ENCODE data around the gene AMPH.

The AMPH gene

GRCh38 chr7:38504684-38505083 lies 126.5 kb downstream of the AMPH start:
- CTCF ChIA-PET, result no interaction called here
- WGBS (ENCODE audit: insufficient coverage), result 82% methylated on average over 2 of the region's 2 CpGs
- POLR2A ChIA-PET, result no interaction called here

GRCh38 chr7:38502848-38503247 lies 128.3 kb downstream of the AMPH start:
- peaks cover 0 to 4% (median 0%) of the 10 kb centered on the region in 5 experiments for H3K27me3 ChIP-seq (replicated peaks in 2 of 5; ENCODE audit: control insufficient read depth in 4 of 5, insufficient read depth in 5 of 5, low read length in 4 of 5)
- no peak overlapping the region for H3K27ac ChIP-seq (ENCODE audit: insufficient read depth in 1 of 2, low read depth in 1 of 2, low read length in 2 of 2, poor library complexity in 1 of 2, severe bottlenecking in 2 of 2)
- no peaks in the 10 kb centered on the region for H3K36me3 ChIP-seq (ENCODE audit: control insufficient read depth in 4 of 4, insufficient read depth in 4 of 4, low read length in 3 of 4)
- CTCF ChIA-PET, result no interaction called here
- no peak overlapping the region for H3K4me3 ChIP-seq (ENCODE audit: control insufficient read depth in 1 of 7, extremely low read depth in 1 of 7, insufficient read depth in 4 of 7, low read depth in 2 of 7, low read length in 6 of 7)
- no peaks in the 10 kb centered on the region for H3K4me1 ChIP-seq (ENCODE audit: control extremely low read depth in 1 of 4, control insufficient read depth in 4 of 4, insufficient read depth in 4 of 4, low read length in 3 of 4)
- POLR2A ChIA-PET, result no interaction called here
- H3K9me3 ChIP-seq (ENCODE audit: control extremely low read depth in 1 of 5, control insufficient read depth in 4 of 5, insufficient read depth in 2 of 5, low read depth in 1 of 5, low read length in 4 of 5), result no peaks in the 10 kb centered on the region
- no peak for DNase-seq
- 95% methylated on average over 5 of the region's 6 CpGs for WGBS (ENCODE audit: insufficient coverage)

More at GRCh38 chr7:38504684-38505083, 126.5 kb downstream of the AMPH start:
- H3K4me1 ChIP-seq (ENCODE audit: control extremely low read depth in 1 of 4, control insufficient read depth in 4 of 4, insufficient read depth in 4 of 4, low read length in 3 of 4), result no peaks in the 10 kb centered on the region
- H3K36me3 ChIP-seq (ENCODE audit: control insufficient read depth in 4 of 4, insufficient read depth in 4 of 4, low read length in 3 of 4), result no peaks in the 10 kb centered on the region
- H3K27ac ChIP-seq (ENCODE audit: insufficient read depth in 1 of 2, low read depth in 1 of 2, low read length in 2 of 2, poor library complexity in 1 of 2, severe bottlenecking in 2 of 2), result no peak overlapping the region
- no peak overlapping the region for H3K4me3 ChIP-seq (ENCODE audit: control insufficient read depth in 1 of 7, extremely low read depth in 1 of 7, insufficient read depth in 4 of 7, low read depth in 2 of 7, low read length in 6 of 7)
- no peak for DNase-seq
- no peaks in the 10 kb centered on the region for H3K9me3 ChIP-seq (ENCODE audit: control extremely low read depth in 1 of 5, control insufficient read depth in 4 of 5, insufficient read depth in 2 of 5, low read depth in 1 of 5, low read length in 4 of 5)
- H3K27me3 ChIP-seq (replicated peaks in 2 of 5; ENCODE audit: control insufficient read depth in 4 of 5, insufficient read depth in 5 of 5, low read length in 4 of 5), result peaks cover 0 to 4% (median 0%) of the 10 kb centered on the region in 5 experiments

- DNase-seq, result no peak
- CTCF ChIA-PET, result no interaction called here
- POLR2A ChIA-PET, result no interaction called here
Measured at GRCh38 chr7:38502289-38502688, 128.9 kb downstream of the AMPH start.

GRCh38 chr7:38492010-38492409 lies 139.2 kb downstream of the AMPH start:
- H3K27ac ChIP-seq (ENCODE audit: insufficient read depth in 1 of 2, low read depth in 1 of 2, low read length in 2 of 2, poor library complexity in 1 of 2, severe bottlenecking in 2 of 2), result no peak overlapping the region
- no peak for DNase-seq
- no peak overlapping the region for H3K4me3 ChIP-seq (ENCODE audit: control insufficient read depth in 1 of 7, extremely low read depth in 1 of 7, insufficient read depth in 4 of 7, low read depth in 2 of 7, low read length in 6 of 7)
- H3K4me1 ChIP-seq (ENCODE audit: control extremely low read depth in 1 of 4, control insufficient read depth in 4 of 4, insufficient read depth in 4 of 4, low read length in 3 of 4), result no peaks in the 10 kb centered on the region
- no peaks in the 10 kb centered on the region for H3K36me3 ChIP-seq (ENCODE audit: control insufficient read depth in 4 of 4, insufficient read depth in 4 of 4, low read length in 3 of 4)
- H3K9me3 ChIP-seq (ENCODE audit: control extremely low read depth in 1 of 5, control insufficient read depth in 4 of 5, insufficient read depth in 2 of 5, low read depth in 1 of 5, low read length in 4 of 5), result no peaks in the 10 kb centered on the region
- ChIA-PET POLR2A (no interaction called here), CTCF (no interaction called here)
- WGBS (ENCODE audit: insufficient coverage), result 100% methylated on average over 1 of the region's 2 CpGs
- H3K27me3 ChIP-seq (replicated peaks in 2 of 5; ENCODE audit: control insufficient read depth in 4 of 5, insufficient read depth in 5 of 5, low read length in 4 of 5), result peaks cover 0 to 1% (median 0%) of the 10 kb centered on the region in 5 experiments

More at GRCh38 chr7:38502289-38502688, 128.9 kb downstream of the AMPH start:
- peaks cover 0 to 4% (median 0%) of the 10 kb centered on the region in 5 experiments for H3K27me3 ChIP-seq (replicated peaks in 2 of 5; ENCODE audit: control insufficient read depth in 4 of 5, insufficient read depth in 5 of 5, low read length in 4 of 5)
- H3K36me3 ChIP-seq (ENCODE audit: control insufficient read depth in 4 of 4, insufficient read depth in 4 of 4, low read length in 3 of 4), result no peaks in the 10 kb centered on the region
- H3K27ac ChIP-seq (ENCODE audit: insufficient read depth in 1 of 2, low read depth in 1 of 2, low read length in 2 of 2, poor library complexity in 1 of 2, severe bottlenecking in 2 of 2), result no peak overlapping the region
- no peak overlapping the region for H3K4me3 ChIP-seq (ENCODE audit: control insufficient read depth in 1 of 7, extremely low read depth in 1 of 7, insufficient read depth in 4 of 7, low read depth in 2 of 7, low read length in 6 of 7)
- no peaks in the 10 kb centered on the region for H3K4me1 ChIP-seq (ENCODE audit: control extremely low read depth in 1 of 4, control insufficient read depth in 4 of 4, insufficient read depth in 4 of 4, low read length in 3 of 4)
- 96% methylated on average over 2 of the region's 4 CpGs for WGBS (ENCODE audit: insufficient coverage)
- H3K9me3 ChIP-seq (ENCODE audit: control extremely low read depth in 1 of 5, control insufficient read depth in 4 of 5, insufficient read depth in 2 of 5, low read depth in 1 of 5, low read length in 4 of 5), result no peaks in the 10 kb centered on the region

- no peaks in the 10 kb centered on the region for H3K4me1 ChIP-seq (ENCODE audit: control extremely low read depth in 1 of 4, control insufficient read depth in 4 of 4, insufficient read depth in 4 of 4, low read length in 3 of 4)
- no CpG with 5 or more reads among the region's 1 CpG for WGBS (ENCODE audit: insufficient coverage)
- no peak for DNase-seq
- no peak overlapping the region for H3K4me3 ChIP-seq (ENCODE audit: control insufficient read depth in 1 of 7, extremely low read depth in 1 of 7, insufficient read depth in 4 of 7, low read depth in 2 of 7, low read length in 6 of 7)
- POLR2A ChIA-PET, result no interaction called here
- no peaks in the 10 kb centered on the region for H3K36me3 ChIP-seq (ENCODE audit: control insufficient read depth in 4 of 4, insufficient read depth in 4 of 4, low read length in 3 of 4)
- no peaks in the 10 kb centered on the region for H3K27me3 ChIP-seq (replicated peaks in 2 of 5; ENCODE audit: control insufficient read depth in 4 of 5, insufficient read depth in 5 of 5, low read length in 4 of 5)
- peaks cover 0 to 18% (median 5%) of the 10 kb centered on the region in 5 experiments for H3K9me3 ChIP-seq (ENCODE audit: control extremely low read depth in 1 of 5, control insufficient read depth in 4 of 5, insufficient read depth in 2 of 5, low read depth in 1 of 5, low read length in 4 of 5)
- no peak overlapping the region for H3K27ac ChIP-seq (ENCODE audit: insufficient read depth in 1 of 2, low read depth in 1 of 2, low read length in 2 of 2, poor library complexity in 1 of 2, severe bottlenecking in 2 of 2)
- CTCF ChIA-PET, result no interaction called here
Measured at GRCh38 chr7:38482521-38482920, 148.7 kb downstream of the AMPH start.

GRCh38 chr7:38481401-38481800 lies 149.8 kb downstream of the AMPH start:
- ChIA-PET POLR2A (no interaction called here), CTCF (no interaction called here)
- WGBS (ENCODE audit: insufficient coverage), result 100% methylated on average over 2 of the region's 2 CpGs
- Histone ChIP-seq H3K27me3 (replicated peaks in 2 of 5; ENCODE audit: control insufficient read depth in 4 of 5, insufficient read depth in 5 of 5, low read length in 4 of 5) (no peaks in the 10 kb centered on the region), H3K27ac (ENCODE audit: insufficient read depth in 1 of 2, low read depth in 1 of 2, low read length in 2 of 2, poor library complexity in 1 of 2, severe bottlenecking in 2 of 2) (no peak overlapping the region), H3K4me1 (ENCODE audit: control extremely low read depth in 1 of 4, control insufficient read depth in 4 of 4, insufficient read depth in 4 of 4, low read length in 3 of 4) (no peaks in the 10 kb centered on the region), H3K9me3 (ENCODE audit: control extremely low read depth in 1 of 5, control insufficient read depth in 4 of 5, insufficient read depth in 2 of 5, low read depth in 1 of 5, low read length in 4 of 5) (peaks cover 0 to 20% (median 5%) of the 10 kb centered on the region in 5 experiments), H3K36me3 (ENCODE audit: control insufficient read depth in 4 of 4, insufficient read depth in 4 of 4, low read length in 3 of 4) (no peaks in the 10 kb centered on the region), H3K4me3 (ENCODE audit: control insufficient read depth in 1 of 7, extremely low read depth in 1 of 7, insufficient read depth in 4 of 7, low read depth in 2 of 7, low read length in 6 of 7) (no peak overlapping the region)
- DNase-seq, result no peak

- no peak for DNase-seq
- Histone ChIP-seq H3K27ac (ENCODE audit: insufficient read depth in 1 of 2, low read depth in 1 of 2, low read length in 2 of 2, poor library complexity in 1 of 2, severe bottlenecking in 2 of 2) (no peak overlapping the region), H3K36me3 (ENCODE audit: control insufficient read depth in 4 of 4, insufficient read depth in 4 of 4, low read length in 3 of 4) (no peaks in the 10 kb centered on the region), H3K27me3 (replicated peaks in 2 of 5; ENCODE audit: control insufficient read depth in 4 of 5, insufficient read depth in 5 of 5, low read length in 4 of 5) (no peaks in the 10 kb centered on the region), H3K4me1 (ENCODE audit: control extremely low read depth in 1 of 4, control insufficient read depth in 4 of 4, insufficient read depth in 4 of 4, low read length in 3 of 4) (no peaks in the 10 kb centered on the region), H3K4me3 (ENCODE audit: control insufficient read depth in 1 of 7, extremely low read depth in 1 of 7, insufficient read depth in 4 of 7, low read depth in 2 of 7, low read length in 6 of 7) (no peak overlapping the region), H3K9me3 (ENCODE audit: control extremely low read depth in 1 of 5, control insufficient read depth in 4 of 5, insufficient read depth in 2 of 5, low read depth in 1 of 5, low read length in 4 of 5) (peaks cover 0 to 14% (median 5%) of the 10 kb centered on the region in 5 experiments)
- WGBS (ENCODE audit: insufficient coverage), result 67% methylated on average over 1 of the region's 3 CpGs
- ChIA-PET POLR2A (no interaction called here), CTCF (no interaction called here)
Measured at GRCh38 chr7:38478404-38478803, 152.8 kb downstream of the AMPH start.

All from common myeloid progenitor, CD34-positive (primary cell).